Measurements from ENCODE around the gene ATP8A1.
"Not testable (repeated sequence)": the region's sequence is repeated elsewhere in the genome, so short reads cannot be mapped to it uniquely, and the experiment has no call there.

DNA sequence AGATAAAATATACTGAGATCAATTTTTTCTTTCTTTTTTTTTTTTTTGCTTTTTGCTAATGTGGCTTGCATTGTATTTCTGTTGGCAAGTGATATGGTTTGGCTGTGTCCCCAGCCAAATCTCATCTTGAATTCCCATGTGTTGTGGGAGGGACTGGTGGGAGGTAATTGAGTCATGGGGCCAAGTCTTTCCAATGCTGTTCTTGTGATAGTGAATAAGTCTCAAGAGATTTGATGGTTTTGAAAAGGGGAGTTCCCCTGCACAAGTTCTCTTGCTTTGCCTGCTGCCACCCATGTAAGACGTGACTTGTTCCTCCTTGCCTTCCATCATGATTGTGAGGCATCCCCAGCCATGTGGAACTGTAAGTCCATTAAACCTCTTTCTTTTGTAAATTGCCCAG, 195.7 kb downstream of the ATP8A1 start:
- TF ChIP-seq TCF7L2 (IDR thresholded peaks at IDR 0.05; ENCODE audit: low read depth, low read length); POLR2AphosphoS5 (IDR thresholded peaks at IDR 0.05; ENCODE audit: low read depth, low read length); SIN3A (IDR thresholded peaks at IDR 0.05; ENCODE audit: borderline replicate concordance, insufficient read depth, low read depth, low read length): not testable (repeated sequence)
- TF ChIP-seq, protein P1, sequence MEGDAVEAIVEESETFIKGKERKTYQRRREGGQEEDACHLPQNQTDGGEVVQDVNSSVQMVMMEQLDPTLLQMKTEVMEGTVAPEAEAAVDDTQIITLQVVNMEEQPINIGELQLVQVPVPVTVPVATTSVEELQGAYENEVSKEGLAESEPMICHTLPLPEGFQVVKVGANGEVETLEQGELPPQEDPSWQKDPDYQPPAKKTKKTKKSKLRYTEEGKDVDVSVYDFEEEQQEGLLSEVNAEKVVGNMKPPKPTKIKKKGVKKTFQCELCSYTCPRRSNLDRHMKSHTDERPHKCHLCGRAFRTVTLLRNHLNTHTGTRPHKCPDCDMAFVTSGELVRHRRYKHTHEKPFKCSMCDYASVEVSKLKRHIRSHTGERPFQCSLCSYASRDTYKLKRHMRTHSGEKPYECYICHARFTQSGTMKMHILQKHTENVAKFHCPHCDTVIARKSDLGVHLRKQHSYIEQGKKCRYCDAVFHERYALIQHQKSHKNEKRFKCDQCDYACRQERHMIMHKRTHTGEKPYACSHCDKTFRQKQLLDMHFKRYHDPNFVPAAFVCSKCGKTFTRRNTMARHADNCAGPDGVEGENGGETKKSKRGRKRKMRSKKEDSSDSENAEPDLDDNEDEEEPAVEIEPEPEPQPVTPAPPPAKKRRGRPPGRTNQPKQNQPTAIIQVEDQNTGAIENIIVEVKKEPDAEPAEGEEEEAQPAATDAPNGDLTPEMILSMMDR (IDR thresholded peaks at IDR 0.05), result not testable (repeated sequence)
